ENCODE results near the gene RNASE8. TPM values are rescaled to one million over a fixed set of nuclear protein-coding genes. Genes with fewer than 3 reads are reported as not detected.

RNASE8 gene
- total RNA-seq, 1 experiment from 2014 or later: not detected

GRCh38 chr14:21029917-21030316 lies 27.7 kb upstream of the RNASE8 start, which contains the start of gene TPPP2:
Gene TPPP2, plus strand, starts transcription at chr14:21030217. Its CDS starts 365 bp downstream, at chr14:21030582.
- Histone ChIP-seq H3K4me3 (ENCODE audit: low read depth in 2 of 2, low read length in 2 of 2) (no peak within 1 kb of the TSS), H3K27ac (ENCODE audit: low read length) (no peak within 1 kb of the TSS), H3K9me3 (ENCODE audit: control insufficient read depth, insufficient read depth, low read depth, low read length) (no peaks in the 10 kb centered on the region), H3K36me3 (ENCODE audit: control insufficient read depth, insufficient read depth, low read length) (no peaks in the 10 kb centered on the region), H3K4me1 (ENCODE audit: control insufficient read depth, insufficient read depth, low read length) (no peaks in the 10 kb centered on the region; the same call in 1 of the 2 replicates), H3K27me3 (ENCODE audit: control insufficient read depth, insufficient read depth, low read length) (no peaks in the 10 kb centered on the region; the same call in none of the 2 replicates)
- TF ChIP-seq REST (IDR thresholded peaks at IDR 0.05; ENCODE audit: insufficient read depth in 1 of 2, low read depth in 2 of 2, low read length in 1 of 2) (no peak), CTCF (IDR thresholded peaks at IDR 0.05) (no peak), POLR2AphosphoS5 (IDR thresholded peaks at IDR 0.05; ENCODE audit: low read depth, low read length) (no peak), SIN3A (IDR thresholded peaks at IDR 0.05; ENCODE audit: borderline replicate concordance, insufficient read depth, low read depth, low read length) (no peak), TCF7L2 (IDR thresholded peaks at IDR 0.05; ENCODE audit: low read depth, low read length) (no peak)
- in situ Hi-C loops (cut with HindIII; ENCODE audit: low pct_unique_long_range_greater_than_20kb, low sequenced_read_pairs) (no loop called here), intact Hi-C loops (cut with micrococcal nuclease; ENCODE audit: unreplicated experiment) (no loop called here)
- ATAC-seq (no peak), DNase-seq (ENCODE audit: low read depth, low spot score) (no peak)
- ChIA-PET POLR2A (no interaction called here), CTCF (no interaction called here)
- BruUV-seq (replicated peaks): no TSS peak

GRCh38 chr14:21030531-21030930 lies 27.1 kb upstream of the RNASE8 start:
- ChIA-PET POLR2A (no interaction called here), CTCF (no interaction called here)
- BruUV-seq (replicated peaks): no TSS peak
- TF ChIP-seq POLR2AphosphoS5 (IDR thresholded peaks at IDR 0.05; ENCODE audit: low read depth, low read length) (no peak), CTCF (IDR thresholded peaks at IDR 0.05) (no peak), TCF7L2 (IDR thresholded peaks at IDR 0.05; ENCODE audit: low read depth, low read length) (no peak), REST (IDR thresholded peaks at IDR 0.05; ENCODE audit: insufficient read depth in 1 of 2, low read depth in 2 of 2, low read length in 1 of 2) (no peak), SIN3A (IDR thresholded peaks at IDR 0.05; ENCODE audit: borderline replicate concordance, insufficient read depth, low read depth, low read length) (no peak)
- H3K36me3 ChIP-seq (ENCODE audit: control insufficient read depth, insufficient read depth, low read length): no peaks in the 10 kb centered on the region
- no peak overlapping the region for H3K27ac ChIP-seq (ENCODE audit: low read length)
- no peaks in the 10 kb centered on the region for H3K9me3 ChIP-seq (ENCODE audit: control insufficient read depth, insufficient read depth, low read depth, low read length)
- in situ Hi-C loops (cut with HindIII; ENCODE audit: low pct_unique_long_range_greater_than_20kb, low sequenced_read_pairs) (no loop called here), intact Hi-C loops (cut with micrococcal nuclease; ENCODE audit: unreplicated experiment) (no loop called here)
- H3K4me3 ChIP-seq (ENCODE audit: low read depth in 2 of 2, low read length in 2 of 2): no peak overlapping the region
- no peaks in the 10 kb centered on the region; the same call in 1 of the 2 replicates for H3K4me1 ChIP-seq (ENCODE audit: control insufficient read depth, insufficient read depth, low read length)
- no peaks in the 10 kb centered on the region; the same call in none of the 2 replicates for H3K27me3 ChIP-seq (ENCODE audit: control insufficient read depth, insufficient read depth, low read length)
- DNase-seq (ENCODE audit: low read depth, low spot score) (no peak), ATAC-seq (no peak)

All from Panc1 (cell line).